Subcutaneous abdominal adipose tissue (tissue), 5 donors: ENCODE results near the gene FCF1.

Experiments
- H3K27ac ChIP-seq: one replicate; pipeline ENCODE4 v1.7.0; 2013; ENCODE audit warnings: low read depth, mild to moderate bottlenecking, inconsistent platforms, low read length, moderate library complexity
- H3K27me3 ChIP-seq, 5 donors: one replicate each; pipeline ENCODE4 v1.7.0; 2013; ENCODE audit warnings: low read length in 5 of 5, inconsistent platforms in 1 of 5; ENCODE audit not compliant: control insufficient read depth in 5 of 5, insufficient read depth in 4 of 5
- H3K36me3 ChIP-seq, 5 donors: one replicate each; pipeline ENCODE4 v1.7.0; 2013; ENCODE audit warnings: low read length in 5 of 5; ENCODE audit not compliant: control insufficient read depth in 5 of 5, insufficient read depth in 5 of 5
- H3K4me1 ChIP-seq, 5 donors: one replicate each; pipeline ENCODE4 v1.7.0; 2013; ENCODE audit warnings: low read length in 5 of 5, mild to moderate bottlenecking in 3 of 5, moderate library complexity in 1 of 5; ENCODE audit not compliant: control insufficient read depth in 5 of 5, insufficient read depth in 5 of 5
- H3K4me3 ChIP-seq, 5 donors: one replicate each; pipeline ENCODE4 v1.7.0; 2013; ENCODE audit warnings: low read length in 5 of 5, low read depth in 1 of 5
- H3K9ac ChIP-seq, 5 donors: one replicate each; pipeline ENCODE4 v1.7.0; 2013; ENCODE audit warnings: low read length in 5 of 5, mild to moderate bottlenecking in 4 of 5, moderate library complexity in 3 of 5
- H3K9me3 ChIP-seq, 5 donors: one replicate each; pipeline ENCODE4 v1.7.0; 2013; ENCODE audit warnings: low read length in 5 of 5; ENCODE audit not compliant: control insufficient read depth in 5 of 5
- donor health status: healthy.
- donor health status: healthy.
- donor health status: healthy.
- donor health status: healthy.
- donor health status: healthy.

FCF1 gene

GRCh38 chr14:74697543-74697942 is 15.4 kb upstream of the FCF1 start:
- H3K36me3 ChIP-seq = peaks cover 0 to 14% (median 6%) of the 10 kb centered on the region in 5 donors
- H3K9ac ChIP-seq = no peak overlapping the region
- no peaks in the 10 kb centered on the region for H3K27me3 ChIP-seq
- peaks cover 0 to 10% (median 5%) of the 10 kb centered on the region in 5 donors for H3K4me1 ChIP-seq
- no peaks in the 10 kb centered on the region for H3K9me3 ChIP-seq
- no peak overlapping the region for H3K27ac ChIP-seq
- H3K4me3 ChIP-seq = no peak overlapping the region

- no peak overlapping the region for H3K9ac ChIP-seq
- H3K4me1 ChIP-seq = peaks cover 0 to 6% (median under 1%) of the 10 kb centered on the region in 5 donors
- no peaks in the 10 kb centered on the region for H3K27me3 ChIP-seq
- H3K4me3 ChIP-seq = no peak overlapping the region
- peaks cover 0 to 14% (median 6%) of the 10 kb centered on the region in 5 donors for H3K36me3 ChIP-seq
- H3K27ac ChIP-seq = no peak overlapping the region
- no peaks in the 10 kb centered on the region for H3K9me3 ChIP-seq
These were observed 15.0 kb upstream of the FCF1 start for GRCh38 chr14:74697976-74698375.

GRCh38 chr14:74698465-74698864 is 14.5 kb upstream of the FCF1 start:
- Histone ChIP-seq H3K36me3 (peaks cover 0 to 14% (median 6%) of the 10 kb centered on the region in 5 donors), H3K4me3 (no peak overlapping the region), H3K4me1 (peaks cover 0 to 4% (median 0%) of the 10 kb centered on the region in 5 donors), H3K27me3 (no peaks in the 10 kb centered on the region), H3K27ac (no peak overlapping the region), H3K9me3 (no peaks in the 10 kb centered on the region), H3K9ac (no peak overlapping the region)

GRCh38 chr14:74702293-74702692 is 10.7 kb upstream of the FCF1 start:
- H3K36me3 ChIP-seq = peaks cover 0 to 7% (median 5%) of the 10 kb centered on the region in 5 donors
- H3K4me1 ChIP-seq = peaks cover 0 to 4% (median 0%) of the 10 kb centered on the region in 5 donors
- no peaks in the 10 kb centered on the region for H3K27me3 ChIP-seq
- no peak overlapping the region for H3K9ac ChIP-seq
- no peak overlapping the region for H3K4me3 ChIP-seq
- no peak overlapping the region for H3K27ac ChIP-seq
- H3K9me3 ChIP-seq = no peaks in the 10 kb centered on the region

- H3K27me3 ChIP-seq = no peaks in the 10 kb centered on the region
- H3K9ac ChIP-seq = no peak overlapping the region
- H3K36me3 ChIP-seq = peaks cover 0 to 3% (median 0%) of the 10 kb centered on the region in 5 donors
- no peak overlapping the region for H3K27ac ChIP-seq
- no peak overlapping the region for H3K4me3 ChIP-seq
- H3K4me1 ChIP-seq = peaks cover 0 to 4% (median 0%) of the 10 kb centered on the region in 5 donors
- no peaks in the 10 kb centered on the region for H3K9me3 ChIP-seq
These were observed 9.9 kb upstream of the FCF1 start for GRCh38 chr14:74703043-74703442.

GRCh38 chr14:74704656-74705055 is 8.3 kb upstream of the FCF1 start:
- Histone ChIP-seq H3K27ac (no peak overlapping the region), H3K36me3 (peaks cover 0 to 2% (median 0%) of the 10 kb centered on the region in 5 donors), H3K27me3 (no peaks in the 10 kb centered on the region), H3K4me3 (no peak overlapping the region), H3K4me1 (peaks cover 0 to 4% (median 0%) of the 10 kb centered on the region in 5 donors), H3K9ac (no peak overlapping the region), H3K9me3 (no peaks in the 10 kb centered on the region)

GRCh38 chr14:74705613-74706500 is 7.1 kb upstream of the FCF1 start:
- Histone ChIP-seq H3K9ac (no peak overlapping the region), H3K9me3 (no peaks in the 10 kb centered on the region), H3K27ac (no peak overlapping the region), H3K27me3 (no peaks in the 10 kb centered on the region), H3K4me3 (no peak overlapping the region), H3K36me3 (peaks cover 0 to 2% (median 0%) of the 10 kb centered on the region in 5 donors), H3K4me1 (peaks cover 0 to 8% (median 0%) of the 10 kb centered on the region in 5 donors)

- peaks cover 0 to 3% (median 2%) of the 10 kb centered on the region in 5 donors for H3K36me3 ChIP-seq
- H3K27me3 ChIP-seq = peaks cover 0 to 2% (median 0%) of the 10 kb centered on the region in 5 donors
- no peak overlapping the region for H3K27ac ChIP-seq
- no peak overlapping the region for H3K4me3 ChIP-seq
- H3K9ac ChIP-seq = no peak overlapping the region
- H3K4me1 ChIP-seq = peaks cover 8 to 32% (median 21%) of the 10 kb centered on the region in 5 donors
- no peaks in the 10 kb centered on the region for H3K9me3 ChIP-seq
These were observed 2.5 kb upstream of the FCF1 start for GRCh38 chr14:74710480-74710879.

- Histone ChIP-seq H3K4me1 (peaks cover 8 to 30% (median 21%) of the 10 kb centered on the region in 5 donors), H3K4me3 (no peak overlapping the region)
These were observed 1.3 kb upstream of the FCF1 start for GRCh38 chr14:74711651-74712050.

GRCh38 chr14:74713395-74713735 is 421 bp downstream of the FCF1 start:
- H3K4me3 ChIP-seq = peak overlapping the region; percentile 79 to 93 (median 86)
- peak overlapping the region; percentile 59 for H3K27ac ChIP-seq
- peaks cover 13 to 26% (median 19%) of the 10 kb centered on the region in 5 donors for H3K36me3 ChIP-seq
- H3K9me3 ChIP-seq = no peaks in the 10 kb centered on the region
- H3K27me3 ChIP-seq = peaks cover 0 to 2% (median 0%) of the 10 kb centered on the region in 5 donors
- H3K9ac ChIP-seq = peak overlapping the region; percentile 88 to 98 (median 94)
- peaks cover 8 to 30% (median 21%) of the 10 kb centered on the region in 5 donors for H3K4me1 ChIP-seq

More at GRCh38 chr14:74711651-74712050, 1.3 kb upstream of the FCF1 start:
- Histone ChIP-seq H3K9me3 (no peaks in the 10 kb centered on the region), H3K9ac (peak overlapping the region in 1 of 5 donors; percentile 93), H3K36me3 (peaks cover 4 to 14% (median 8%) of the 10 kb centered on the region in 5 donors), H3K27me3 (peaks cover 0 to 2% (median 0%) of the 10 kb centered on the region in 5 donors), H3K27ac (no peak overlapping the region)
